NCI-H446 (cell line): ENCODE measurements around the gene ZNF791.
"Not testable (repeated sequence)": the region's sequence is repeated elsewhere in the genome, so short reads cannot be mapped to it uniquely, and the experiment has no call there.

ENCODE experiments used
- DNase-seq, 2 experiments: peaks; one replicate each; lab custom pipeline; 2025; lab: John Stamatoyannopoulos, UW

ZNF791 gene

GRCh38 chr19:12610540-12611360 lies at the start of gene ZNF791, which contains the start of gene ZNF490:
Gene ZNF791 (plus strand): TSS chr19:12610920. CDS start chr19:12611080, 160 bp downstream.
Gene ZNF490 (minus strand): TSS chr19:12610813. CDS start chr19:12610680, 133 bp downstream.
- peak; percentile 99 for DNase-seq

DNA sequence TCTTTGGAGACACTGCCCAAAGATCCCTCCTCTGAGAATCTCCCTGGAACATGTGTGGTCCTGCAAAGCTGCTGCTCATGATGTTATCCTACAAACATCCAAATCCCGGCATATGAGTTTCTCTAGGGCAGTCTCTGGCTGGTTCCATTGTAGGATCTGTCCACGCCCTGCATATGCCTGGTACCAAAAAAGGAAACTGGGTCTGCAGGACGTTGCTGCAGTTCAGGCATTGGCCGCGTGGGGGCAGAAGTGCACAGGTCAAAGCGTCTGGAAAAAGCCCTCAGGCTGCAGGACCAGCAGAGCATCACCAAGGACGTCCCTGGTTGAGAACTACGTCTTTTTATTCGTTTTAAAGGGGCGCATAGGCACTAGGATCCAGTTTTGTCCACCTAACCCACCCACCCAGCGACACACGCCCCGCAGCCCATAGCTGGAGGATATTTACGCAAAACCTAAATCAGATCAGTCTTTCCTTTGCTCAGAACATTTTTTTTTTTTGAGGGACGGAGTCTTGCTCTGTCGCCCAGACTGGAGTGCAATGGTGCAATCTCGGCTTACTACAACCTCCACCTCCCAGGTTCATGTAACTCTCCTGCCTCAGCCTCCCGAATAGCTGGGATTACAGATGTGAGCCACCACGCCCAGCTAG lies 46.6 kb upstream of the ZNF791 start:
- DNase-seq: peak; percentile 76 to 90

DNA sequence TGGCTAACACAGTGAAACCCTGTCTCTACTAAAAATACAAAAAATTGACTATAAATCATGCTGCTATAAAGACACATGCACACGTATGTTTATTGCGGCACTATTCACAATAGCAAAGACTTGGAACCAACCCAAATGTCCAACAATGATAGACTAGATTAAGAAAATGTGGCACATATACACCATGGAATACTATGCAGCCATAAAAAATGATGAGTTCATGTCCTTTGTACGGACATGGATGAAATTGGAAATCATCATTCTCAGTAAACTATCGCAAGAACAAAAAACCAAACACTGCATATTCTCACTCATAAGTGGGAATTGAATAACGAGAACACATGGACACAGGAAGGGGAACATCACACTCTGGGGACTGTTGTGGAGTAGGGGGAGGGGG lies 44.3 kb upstream of the ZNF791 start:
- DNase-seq: not testable (repeated sequence)

GRCh38 chr19:12567951-12568350 lies 42.8 kb upstream of the ZNF791 start:
- no peak for DNase-seq

GRCh38 chr19:12574036-12574435 lies 36.7 kb upstream of the ZNF791 start:
- no peak for DNase-seq

GRCh38 chr19:12578641-12579040 lies 32.1 kb upstream of the ZNF791 start:
- DNase-seq: no peak

DNA sequence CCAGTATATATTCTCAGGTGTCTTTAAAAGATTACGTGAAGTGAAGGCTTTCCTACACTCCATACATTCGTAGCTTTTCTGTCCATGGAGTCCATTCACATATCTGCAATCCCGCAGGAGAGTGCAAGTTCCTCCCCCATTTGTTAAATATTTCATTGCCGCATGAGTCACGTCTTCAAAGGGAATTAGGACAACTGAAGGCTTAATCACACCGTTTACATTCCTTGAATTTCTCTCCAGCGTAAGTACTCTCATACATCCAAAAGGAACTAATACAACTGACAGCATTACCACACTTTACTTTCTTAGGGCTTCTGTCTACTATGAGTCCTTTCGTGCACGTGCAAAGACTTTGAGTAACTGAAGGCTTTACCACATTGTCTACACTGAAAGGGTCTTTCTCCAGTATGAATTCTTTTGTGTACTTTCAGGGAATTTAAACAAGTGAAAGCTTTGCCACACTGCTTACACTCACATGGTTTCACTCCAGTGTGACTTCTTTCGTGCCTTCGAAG lies 30.5 kb upstream of the ZNF791 start:
- DNase-seq: no peak

- no peak for DNase-seq
Observed at GRCh38 chr19:12581100-12581499, 29.6 kb upstream of the ZNF791 start.

GRCh38 chr19:12596485-12596884 lies 14.2 kb upstream of the ZNF791 start:
- DNase-seq: no peak

- no peak for DNase-seq
Observed at GRCh38 chr19:12596927-12597548, 13.7 kb upstream of the ZNF791 start.

GRCh38 chr19:12597594-12597993 lies 13.1 kb upstream of the ZNF791 start:
- no peak for DNase-seq

- no peak for DNase-seq
Observed at GRCh38 chr19:12603714-12604113, 7.0 kb upstream of the ZNF791 start.

DNA sequence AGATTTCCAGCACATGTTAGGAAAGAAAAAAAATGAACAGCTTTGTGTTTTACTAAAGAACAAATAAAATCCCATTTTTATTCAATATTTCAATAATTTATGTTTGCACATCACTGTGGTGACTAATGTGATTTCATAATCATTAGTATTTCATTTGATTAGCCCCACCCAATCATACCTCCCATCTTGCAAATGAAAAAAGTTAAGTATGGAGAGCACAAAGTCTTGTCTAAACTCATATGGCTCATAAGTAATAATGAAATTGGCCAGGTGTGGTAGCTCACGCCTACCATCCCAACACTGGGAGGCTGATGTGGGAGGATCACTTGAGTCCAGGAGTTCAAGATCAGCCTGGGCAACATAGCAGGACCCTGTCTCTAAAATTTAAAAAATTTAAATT lies 3.9 kb upstream of the ZNF791 start:
- no peak for DNase-seq

DNA sequence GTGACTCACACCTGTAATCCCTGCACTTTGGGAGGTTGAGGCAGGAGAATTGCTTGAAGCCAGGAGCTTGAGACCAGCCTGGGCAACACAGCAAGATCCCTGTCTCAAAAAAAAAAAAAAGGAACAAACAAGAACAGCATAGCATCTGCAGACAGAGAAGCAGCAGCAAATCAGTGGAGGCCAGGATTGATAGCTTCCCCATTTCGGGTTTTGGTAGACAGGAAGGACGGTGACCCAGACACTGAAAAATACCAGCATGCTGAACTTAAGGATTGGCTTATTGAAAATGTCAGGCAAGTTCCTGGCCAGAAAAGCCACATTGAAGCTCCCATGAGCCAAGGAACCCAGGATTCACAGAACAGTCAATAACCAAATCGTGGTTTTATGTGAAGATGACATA lies 3.1 kb upstream of the ZNF791 start:
- DNase-seq: no peak

GRCh38 chr19:12611361-12611699 lies 610 bp downstream of the ZNF791 start:
- DNase-seq: peak; percentile 76 to 77

DNA sequence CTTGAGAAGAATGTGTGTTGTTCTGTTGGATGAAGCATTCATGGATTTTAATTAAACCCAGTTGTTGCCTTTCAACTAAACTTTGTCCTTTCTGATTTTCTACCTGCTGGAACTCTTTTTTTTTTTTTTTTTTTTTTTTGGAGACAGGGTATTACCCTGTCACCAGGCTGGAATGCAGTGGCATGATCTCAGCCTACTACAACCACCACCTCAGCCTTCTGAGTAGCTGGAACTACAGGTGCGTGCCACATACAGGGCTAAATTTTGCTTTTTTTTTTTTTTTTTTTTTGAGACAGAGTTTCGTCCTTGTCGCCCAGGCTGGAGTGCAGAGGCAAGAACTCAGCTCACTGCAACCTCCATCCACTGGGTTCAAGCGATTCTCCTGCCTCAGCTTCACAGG lies 6.9 kb downstream of the ZNF791 start:
- DNase-seq: no peak

GRCh38 chr19:12621253-12622024 lies 10.7 kb downstream of the ZNF791 start:
- not testable (repeated sequence) for DNase-seq

GRCh38 chr19:12623361-12624031 lies 12.8 kb downstream of the ZNF791 start:
- no peak for DNase-seq

DNA sequence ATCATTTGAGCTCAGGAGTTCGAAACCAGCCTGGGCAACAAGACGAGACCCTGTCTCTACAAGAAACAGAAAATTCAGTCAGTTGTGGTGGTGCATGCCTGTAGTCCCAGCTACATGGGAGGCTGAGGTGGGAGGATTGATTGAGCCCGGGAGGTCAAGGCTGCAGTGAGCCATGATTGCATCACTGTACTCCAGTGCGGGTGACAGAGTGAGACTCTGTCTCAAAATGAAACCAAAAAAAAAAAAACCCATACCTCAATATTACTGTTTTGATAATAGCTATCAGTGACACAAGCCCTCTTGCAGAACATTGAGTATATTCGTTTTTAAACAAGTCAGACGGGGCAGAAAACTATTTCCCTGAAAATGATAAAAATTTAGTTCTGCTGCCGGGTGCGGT lies 16.2 kb downstream of the ZNF791 start:
- DNase-seq: no peak

DNA sequence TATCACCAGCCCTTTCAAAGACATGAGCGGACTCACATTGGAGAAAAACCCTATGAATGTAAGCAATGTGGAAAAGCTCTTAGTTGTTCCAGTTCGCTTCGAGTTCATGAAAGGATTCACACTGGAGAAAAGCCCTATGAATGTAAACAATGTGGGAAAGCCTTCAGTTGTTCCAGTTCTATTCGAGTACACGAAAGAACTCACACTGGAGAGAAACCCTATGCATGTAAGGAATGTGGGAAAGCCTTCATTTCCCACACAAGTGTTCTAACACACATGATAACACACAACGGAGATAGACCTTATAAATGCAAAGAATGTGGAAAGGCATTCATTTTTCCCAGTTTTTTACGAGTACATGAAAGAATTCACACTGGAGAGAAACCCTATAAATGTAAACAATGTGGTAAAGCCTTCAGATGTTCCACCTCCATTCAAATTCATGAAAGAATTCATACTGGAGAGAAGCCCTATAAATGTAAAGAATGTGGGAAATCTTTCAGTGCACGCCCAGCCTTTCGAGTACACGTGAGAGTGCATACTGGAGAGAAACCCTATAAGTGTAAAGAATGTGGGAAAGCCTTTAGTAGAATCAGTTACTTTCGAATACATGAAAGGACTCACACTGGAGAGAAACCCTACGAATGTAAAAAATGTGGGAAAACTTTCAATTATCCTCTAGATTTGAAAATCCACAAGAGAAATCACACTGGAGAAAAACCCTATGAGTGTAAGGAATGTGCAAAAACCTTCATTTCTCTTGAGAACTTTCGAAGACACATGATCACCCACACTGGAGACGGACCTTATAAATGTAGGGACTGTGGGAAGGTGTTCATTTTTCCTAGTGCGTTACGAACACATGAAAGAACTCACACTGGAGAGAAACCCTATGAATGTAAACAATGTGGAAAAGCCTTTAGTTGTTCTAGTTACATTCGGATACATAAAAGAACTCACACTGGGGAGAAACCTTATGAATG lies 17.6 kb downstream of the ZNF791 start:
- DNase-seq: no peak
